OCI-LY7 (cell line): ENCODE results near the gene PLAAT3. TPM values are rescaled to one million over a fixed set of nuclear protein-coding genes. Genes with fewer than 3 reads are reported as not detected.

Experiments
- BruUV-seq: library from RNA; stranded (reverse); fragments of 400-500 nt; replicated peaks from 2 replicates; lab custom pipeline; 2021; lab: Mats Ljungman, UMichigan
- CTCF ChIA-PET: fragments of 300-600 bp; sonication (Branson Sonifier 250); formaldehyde crosslinking; loops from one replicate; lab custom pipeline; 2022; ENCODE audit warnings: antibody characterized with exemption; ENCODE audit not compliant: unreplicated experiment; lab: Charles Lee
- POLR2A ChIA-PET: fragments of 300-600 bp; sonication (Branson Sonifier 250); formaldehyde crosslinking; loops from one replicate; lab custom pipeline; 2022; ENCODE audit warnings: antibody characterized with exemption; lab: Charles Lee
- DNase-seq: peaks from one replicate; pipeline ENCODE4 v3.0.0-alpha.2; 2015; ENCODE audit warnings: low spot score
- H2AFZ ChIP-seq: fragments of 200-600 bp; sonication (generic), shearing (Covaris generic); 2 replicates; pipeline ENCODE4 v1.6.1; 2014; ENCODE audit warnings: mild to moderate bottlenecking, antibody characterized with exemption, low read length, moderate library complexity
- H3K27ac ChIP-seq: fragments of 200-600 bp; sonication (generic); 2 replicates; pipeline ENCODE4 v1.5.1; 2014; ENCODE audit warnings: mixed run types, low read depth, mild to moderate bottlenecking, moderate library complexity, low read length, inconsistent platforms; ENCODE audit not compliant: poor library complexity, severe bottlenecking
- H3K36me3 ChIP-seq: fragments of 200-600 bp; sonication (generic); 2 replicates; pipeline ENCODE4 v1.6.1; 2014; ENCODE audit warnings: mild to moderate bottlenecking, antibody characterized with exemption, low read length, moderate library complexity, mixed read lengths; ENCODE audit not compliant: insufficient read depth
- H3K4me1 ChIP-seq: fragments of 200-600 bp; sonication (generic); 2 replicates; pipeline ENCODE4 v1.5.1; 2014; ENCODE audit warnings: mild to moderate bottlenecking, low read length; ENCODE audit not compliant: insufficient read depth, poor library complexity, severe bottlenecking
- H3K4me2 ChIP-seq: fragments of 200-600 bp; sonication (generic); 2 replicates; pipeline ENCODE4 v1.6.1; 2014; ENCODE audit warnings: mild to moderate bottlenecking, low read length
- H3K4me3 ChIP-seq: fragments of 200-600 bp; sonication (generic); 2 replicates; pipeline ENCODE4 v1.5.1; 2014; ENCODE audit warnings: mild to moderate bottlenecking, low read depth, low read length; ENCODE audit not compliant: poor library complexity, severe bottlenecking
- H3K79me2 ChIP-seq: fragments of 200-600 bp; sonication (generic); 2 replicates; pipeline ENCODE4 v1.6.1; 2016; ENCODE audit warnings: low read depth, mild to moderate bottlenecking, low read length, moderate library complexity, mixed read lengths; ENCODE audit not compliant: insufficient read depth
- H3K9me2 ChIP-seq: fragments of 200-600 bp; sonication (generic); 2 replicates; pipeline ENCODE4 v1.6.1; 2016; ENCODE audit warnings: mild to moderate bottlenecking, low read length, mixed read lengths; ENCODE audit not compliant: insufficient read depth
- H3K9me3 ChIP-seq: fragments of 200-600 bp; sonication (generic); 2 replicates; pipeline ENCODE4 v1.6.1; 2014; ENCODE audit warnings: mild to moderate bottlenecking, mixed run types, low read length, mixed read lengths
- H4K20me1 ChIP-seq: fragments of 200-600 bp; sonication (generic); 2 replicates; pipeline ENCODE4 v1.6.1; 2014; ENCODE audit warnings: mild to moderate bottlenecking, antibody characterized with exemption, low read length, moderate library complexity, mixed read lengths; ENCODE audit not compliant: insufficient read depth
- CTCF ChIP-seq: fragments of 200-600 bp; sonication (generic); conservative IDR thresholded peaks from 2 replicates; pipeline ENCODE4 v1.5.1; 2014; ENCODE audit warnings: mild to moderate bottlenecking, antibody characterized with exemption, low read length, moderate library complexity, mixed read lengths
- EZH2phosphoT487 ChIP-seq: fragments of 200-600 bp; sonication (generic); IDR thresholded peaks from 2 replicates; pipeline ENCODE4 v1.6.1; 2018; ENCODE audit warnings: low read depth, borderline replicate concordance, mild to moderate bottlenecking, mixed run types, antibody characterized with exemption, low read length, moderate library complexity, mixed read lengths
- intact Hi-C: fragments of 100-400 bp; cut with micrococcal nuclease; formaldehyde crosslinking; loops from one replicate; pipeline ENCODE4 v1.10.0; 2022; ENCODE audit not compliant: unreplicated experiment
- total RNA-seq, 2 experiments: library from RNA; depleted of rRNA in 1 of 2; stranded (reverse); fragments of >200 nt in 1 of 2; shearing (Covaris generic) in 1 of 2; gene quantifications; 2 replicates each; pipeline ENCODE4 v1.2.3, GENCODE V29; 2014 to 2022

The PLAAT3 gene
- total RNA-seq, 2 experiments from 2014 or later, result 0.70 TPM; not detected in 1

DNA sequence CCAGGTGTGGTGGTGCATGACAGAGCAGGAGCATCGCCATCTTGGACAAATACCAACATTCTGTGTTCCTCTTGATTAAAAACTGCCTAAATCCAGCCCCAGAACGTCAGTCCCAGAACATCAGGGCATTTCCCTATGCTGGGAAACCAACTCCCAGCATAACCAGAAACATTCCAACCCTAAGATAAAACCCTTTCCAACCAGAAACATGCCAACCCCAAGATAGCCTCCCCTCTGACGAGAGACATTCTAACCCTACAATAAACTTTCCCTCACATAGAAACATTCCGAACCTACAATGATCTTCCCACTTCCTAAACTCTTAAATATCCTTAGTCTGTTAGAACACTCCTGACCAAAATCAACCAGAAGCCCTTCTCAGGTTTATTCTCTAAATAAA lies 66.1 kb downstream of the PLAAT3 start:
- H3K4me1 ChIP-seq, result peaks cover 14% of the 10 kb centered on the region
- POLR2A ChIA-PET, result no interaction called here
- H3K4me2 ChIP-seq, result no peak overlapping the region
- no peaks in the 10 kb centered on the region for H3K79me2 ChIP-seq
- H3K27ac ChIP-seq, result no peak overlapping the region
- TF ChIP-seq EZH2phosphoT487 (no peak), CTCF (no peak)
- H3K4me3 ChIP-seq, result no peak overlapping the region
- DNase-seq, result no peak
- H4K20me1 ChIP-seq, result no peaks in the 10 kb centered on the region
- no peaks in the 10 kb centered on the region for H3K9me2 ChIP-seq
- no peak overlapping the region for H2AFZ ChIP-seq
- CTCF ChIA-PET, result no interaction called here
- intact Hi-C loops, result no loop called here
- no peaks in the 10 kb centered on the region for H3K9me3 ChIP-seq
- no TSS peak for BruUV-seq
- H3K36me3 ChIP-seq, result no peaks in the 10 kb centered on the region

DNA sequence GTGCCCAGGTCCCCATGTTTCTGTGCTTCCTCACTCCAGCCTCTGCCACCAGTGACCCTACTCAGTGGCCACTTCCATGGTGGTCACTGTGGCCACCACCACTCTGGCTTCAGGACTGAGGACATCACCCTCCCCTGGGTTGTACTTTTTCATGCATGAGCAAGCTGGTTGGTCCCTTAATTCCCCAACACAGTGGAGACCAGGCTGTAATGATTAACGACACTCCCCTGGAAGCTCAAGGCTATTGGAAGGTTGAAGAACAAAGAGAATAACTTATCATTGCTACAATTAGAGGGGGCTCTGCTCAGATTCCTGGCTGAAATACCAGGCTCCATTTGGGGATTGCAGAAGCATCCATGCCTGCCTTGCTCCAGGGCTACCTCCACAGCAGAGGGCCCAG lies 67.2 kb downstream of the PLAAT3 start:
- POLR2A ChIA-PET, result no interaction called here

More for the DNA sequence above, 67.2 kb downstream of the PLAAT3 start:
- CTCF ChIA-PET, result no interaction called here
- Histone ChIP-seq H3K9me2 (no peaks in the 10 kb centered on the region), H4K20me1 (no peaks in the 10 kb centered on the region), H3K36me3 (no peaks in the 10 kb centered on the region), H3K79me2 (no peaks in the 10 kb centered on the region), H3K9me3 (no peaks in the 10 kb centered on the region), H3K4me2 (no peak overlapping the region), H3K4me1 (peaks cover 8% of the 10 kb centered on the region), H2AFZ (no peak overlapping the region), H3K4me3 (no peak overlapping the region), H3K27ac (no peak overlapping the region)
- TF ChIP-seq CTCF (no peak), EZH2phosphoT487 (no peak)
- BruUV-seq, result no TSS peak
- DNase-seq, result no peak
- intact Hi-C loops, result no loop called here
